ENCODE measurements around the gene URGCP. TPM values are rescaled to one million over a fixed set of nuclear protein-coding genes. Genes with fewer than 3 reads are reported as not detected.

URGCP gene
- total RNA-seq, 2 experiments from 2014 or later, result 23.4 to 27.1 TPM

GRCh38 chr7:43865277-43865676 lies 41.1 kb downstream of the URGCP start:
- Mint-ChIP-seq H3K27ac (no peak overlapping the region), H3K4me1 (peaks cover 21% of the 10 kb centered on the region), H3K9me3 (no peaks in the 10 kb centered on the region), H3K4me3 (no peak overlapping the region), H3K36me3 (ENCODE audit: low read depth) (peaks cover 27% of the 10 kb centered on the region), H3K27me3 (peaks cover 3% of the 10 kb centered on the region)
- CTCF ChIA-PET, result interaction anchor here (1.0 kb wide), 1 partner anchor 14 kb away, joined by 3 read pairs; no protein-coding TSS in a partner anchor
- DNase-seq, result no peak
- POLR2A ChIA-PET, result no interaction called here

DNA sequence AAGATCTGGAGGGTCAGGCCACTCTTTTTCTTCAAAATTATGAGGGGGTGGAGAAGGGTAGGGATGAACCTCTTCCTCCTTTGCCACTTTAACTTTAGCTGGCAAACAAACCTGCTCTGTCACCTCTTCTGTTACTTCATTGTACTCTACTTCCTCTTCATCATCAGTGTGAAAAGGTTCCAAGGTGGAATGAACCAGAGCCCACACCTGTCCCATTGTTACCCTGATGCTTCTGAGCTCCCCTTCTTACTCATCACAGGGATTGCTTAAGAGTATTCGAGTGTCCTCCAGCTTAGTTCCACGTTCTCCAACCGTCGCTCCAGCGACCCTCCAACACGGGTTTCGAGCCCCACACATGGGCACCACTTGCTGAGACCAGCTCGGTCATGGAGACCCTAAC lies 42.3 kb downstream of the URGCP start:
- Mint-ChIP-seq H3K4me1 (peaks cover 13% of the 10 kb centered on the region), H3K36me3 (ENCODE audit: low read depth) (peaks cover 27% of the 10 kb centered on the region), H3K4me3 (no peak overlapping the region), H3K27me3 (peaks cover 3% of the 10 kb centered on the region), H3K9me3 (no peaks in the 10 kb centered on the region), H3K27ac (no peak overlapping the region)
- no peak for DNase-seq
- POLR2A ChIA-PET, result no interaction called here
- CTCF ChIA-PET, result no interaction called here

- Mint-ChIP-seq H3K9me3 (no peaks in the 10 kb centered on the region), H3K4me3 (no peak overlapping the region), H3K36me3 (ENCODE audit: low read depth) (no peaks in the 10 kb centered on the region), H3K27ac (no peak overlapping the region), H3K4me1 (no peaks in the 10 kb centered on the region), H3K27me3 (no peaks in the 10 kb centered on the region)
- DNase-seq, result no peak
- ChIA-PET CTCF (no interaction called here), POLR2A (no interaction called here)
Observed at GRCh38 chr7:43856996-43857395, 49.4 kb downstream of the URGCP start.

- DNase-seq, result no peak
- Mint-ChIP-seq H3K27ac (no peak overlapping the region), H3K9me3 (no peaks in the 10 kb centered on the region), H3K4me1 (no peaks in the 10 kb centered on the region), H3K27me3 (peaks cover 2% of the 10 kb centered on the region), H3K36me3 (ENCODE audit: low read depth) (no peaks in the 10 kb centered on the region), H3K4me3 (no peak overlapping the region)
- ChIA-PET CTCF (interaction anchor here (1.3 kb wide), 1 partner anchor 19 kb away, joined by 3 read pairs; no protein-coding TSS in a partner anchor), POLR2A (no interaction called here)
Observed at GRCh38 chr7:43856316-43856715, 50.1 kb downstream of the URGCP start.

GRCh38 chr7:43855176-43855575 lies 51.2 kb downstream of the URGCP start:
- Mint-ChIP-seq H3K9me3 (no peaks in the 10 kb centered on the region), H3K27me3 (peaks cover 2% of the 10 kb centered on the region), H3K36me3 (ENCODE audit: low read depth) (no peaks in the 10 kb centered on the region), H3K4me1 (peaks cover under 1% of the 10 kb centered on the region), H3K27ac (no peak overlapping the region), H3K4me3 (no peak overlapping the region)
- POLR2A ChIA-PET, result no interaction called here
- CTCF ChIA-PET, result interaction anchor here (1.3 to 2.5 kb wide), 3 partner anchors 11 to 18 kb away, joined by 3 to 9 read pairs (median 3); no protein-coding TSS in a partner anchor
- DNase-seq, result no peak

- ChIA-PET CTCF (interaction anchor here (0.7 to 0.8 kb wide), 2 partner anchors 13 kb away, joined by 3 read pairs; no protein-coding TSS in a partner anchor), POLR2A (no interaction called here)
- Mint-ChIP-seq H3K4me3 (no peak overlapping the region), H3K27ac (no peak overlapping the region), H3K4me1 (peaks cover 5% of the 10 kb centered on the region), H3K36me3 (ENCODE audit: low read depth) (no peaks in the 10 kb centered on the region), H3K27me3 (peaks cover 3% of the 10 kb centered on the region), H3K9me3 (no peaks in the 10 kb centered on the region)
- no peak for DNase-seq
Observed at GRCh38 chr7:43851805-43852204, 54.6 kb downstream of the URGCP start.

- peaks cover 5% of the 10 kb centered on the region for H3K4me1 Mint-ChIP-seq
- peaks cover 3% of the 10 kb centered on the region for H3K27me3 Mint-ChIP-seq
- H3K36me3 Mint-ChIP-seq (ENCODE audit: low read depth), result no peaks in the 10 kb centered on the region
- no peak for DNase-seq
- no peak overlapping the region for H3K27ac Mint-ChIP-seq
- POLR2A ChIA-PET, result no interaction called here
- CTCF ChIA-PET, result interaction anchor here (0.8 kb wide), 1 partner anchor 298 kb away, joined by 3 read pairs; no protein-coding TSS in a partner anchor
- H3K9me3 Mint-ChIP-seq, result no peaks in the 10 kb centered on the region
- no peak overlapping the region for H3K4me3 Mint-ChIP-seq
Observed at GRCh38 chr7:43850348-43851116, 55.9 kb downstream of the URGCP start.

DNA sequence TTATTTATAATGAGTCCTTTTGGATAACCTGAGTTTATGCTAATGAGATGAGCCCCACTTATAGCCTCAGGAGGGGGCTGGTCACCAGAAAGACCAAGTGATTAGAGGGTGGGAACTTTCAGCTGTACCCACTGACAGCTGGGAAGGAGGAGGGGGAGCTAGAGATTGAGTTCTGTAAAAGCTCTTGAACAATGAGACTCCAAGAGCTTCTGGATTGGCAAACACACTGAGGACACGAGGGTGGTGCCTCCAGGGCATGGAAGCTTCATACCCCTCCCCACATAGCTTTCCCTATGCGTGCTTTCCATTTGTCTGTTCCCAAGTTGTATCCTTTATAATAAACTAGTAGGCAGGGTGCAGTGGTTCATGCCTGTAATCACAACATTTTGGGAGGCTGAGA lies 57.3 kb downstream of the URGCP start:
- Mint-ChIP-seq H3K27me3 (peaks cover 3% of the 10 kb centered on the region), H3K4me3 (no peak overlapping the region), H3K4me1 (peaks cover 5% of the 10 kb centered on the region), H3K9me3 (no peaks in the 10 kb centered on the region), H3K27ac (no peak overlapping the region), H3K36me3 (ENCODE audit: low read depth) (no peaks in the 10 kb centered on the region)
- ChIA-PET POLR2A (no interaction called here), CTCF (interaction anchor here (0.8 to 1.5 kb wide), 6 partner anchors 10 to 266 kb away, joined by 3 to 7 read pairs (median 4); partner anchors contain the start of gene STK17A)
- no peak for DNase-seq

DNA sequence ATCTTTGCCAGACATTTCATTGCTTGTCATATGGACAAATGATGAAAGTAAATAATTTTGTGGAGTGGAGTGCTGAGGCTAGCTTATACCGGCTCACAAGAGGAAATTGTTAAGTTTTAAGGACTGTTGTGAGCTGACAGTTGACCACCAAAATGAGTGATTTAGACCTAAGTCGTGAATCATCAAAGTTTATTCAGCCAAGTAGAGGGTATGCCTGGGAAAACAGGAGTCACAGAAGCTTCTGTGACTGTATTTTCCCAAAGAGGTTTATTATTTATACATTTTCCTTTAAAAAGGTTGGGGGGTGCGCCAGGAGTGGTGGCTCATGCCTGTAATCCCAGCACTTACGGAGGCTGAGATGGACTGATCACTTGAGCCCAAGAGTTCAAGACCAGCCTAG lies 58.9 kb downstream of the URGCP start:
- no peaks in the 10 kb centered on the region for H3K9me3 Mint-ChIP-seq
- no peak overlapping the region for H3K27ac Mint-ChIP-seq
- H3K27me3 Mint-ChIP-seq, result peaks cover 3% of the 10 kb centered on the region
- H3K36me3 Mint-ChIP-seq (ENCODE audit: low read depth), result no peaks in the 10 kb centered on the region
- H3K4me3 Mint-ChIP-seq, result no peak overlapping the region
- no peak for DNase-seq
- CTCF ChIA-PET, result interaction anchor here (0.6 to 1.5 kb wide), 5 partner anchors 8 to 374 kb away, joined by 3 to 4 read pairs (median 3); no protein-coding TSS in a partner anchor
- peaks cover 5% of the 10 kb centered on the region for H3K4me1 Mint-ChIP-seq
- POLR2A ChIA-PET, result no interaction called here

DNA sequence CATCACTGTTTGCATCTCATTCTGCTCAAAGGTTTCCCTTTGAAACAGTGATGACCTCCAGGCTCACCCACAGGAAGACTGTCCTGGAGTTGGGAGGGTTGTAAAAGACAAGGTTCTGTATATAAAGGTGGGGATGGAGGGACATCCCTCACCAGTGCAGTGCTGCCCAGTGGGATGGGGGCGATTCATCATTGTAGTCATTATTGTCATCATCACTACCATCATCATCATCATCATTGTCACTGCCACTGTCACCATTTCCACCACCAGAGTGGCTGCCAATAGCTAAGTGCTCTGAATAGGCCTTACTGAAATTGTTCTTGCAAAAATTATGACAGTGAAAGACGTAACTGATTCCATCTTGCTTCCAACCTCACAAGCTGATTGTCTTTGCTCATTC lies 61.7 kb downstream of the URGCP start:
- Mint-ChIP-seq H3K36me3 (ENCODE audit: low read depth) (no peaks in the 10 kb centered on the region), H3K4me3 (no peak overlapping the region), H3K27ac (no peak overlapping the region), H3K27me3 (peaks cover 4% of the 10 kb centered on the region), H3K9me3 (no peaks in the 10 kb centered on the region), H3K4me1 (no peaks in the 10 kb centered on the region)
- DNase-seq, result no peak
- CTCF ChIA-PET, result interaction anchor here (0.6 to 3.5 kb wide), 2 partner anchors 91 to 262 kb away, joined by 4 to 11 read pairs; partner anchors contain the start of gene STK17A
- POLR2A ChIA-PET, result interaction anchor here (0.6 kb wide), 1 partner anchor 9 kb away, joined by 5 read pairs; no protein-coding TSS in a partner anchor

GRCh38 chr7:43844257-43844656 lies 62.1 kb downstream of the URGCP start:
- no peak overlapping the region for H3K4me3 Mint-ChIP-seq
- CTCF ChIA-PET, result interaction anchor here (0.7 to 3.5 kb wide), 2 partner anchors 10 to 262 kb away, joined by 3 to 11 read pairs; partner anchors contain the start of gene STK17A
- DNase-seq, result no peak
- H3K36me3 Mint-ChIP-seq (ENCODE audit: low read depth), result no peaks in the 10 kb centered on the region
- H3K27me3 Mint-ChIP-seq, result peaks cover 4% of the 10 kb centered on the region
- no peaks in the 10 kb centered on the region for H3K4me1 Mint-ChIP-seq
- POLR2A ChIA-PET, result no interaction called here
- no peak overlapping the region for H3K27ac Mint-ChIP-seq
- H3K9me3 Mint-ChIP-seq, result no peaks in the 10 kb centered on the region

DNA sequence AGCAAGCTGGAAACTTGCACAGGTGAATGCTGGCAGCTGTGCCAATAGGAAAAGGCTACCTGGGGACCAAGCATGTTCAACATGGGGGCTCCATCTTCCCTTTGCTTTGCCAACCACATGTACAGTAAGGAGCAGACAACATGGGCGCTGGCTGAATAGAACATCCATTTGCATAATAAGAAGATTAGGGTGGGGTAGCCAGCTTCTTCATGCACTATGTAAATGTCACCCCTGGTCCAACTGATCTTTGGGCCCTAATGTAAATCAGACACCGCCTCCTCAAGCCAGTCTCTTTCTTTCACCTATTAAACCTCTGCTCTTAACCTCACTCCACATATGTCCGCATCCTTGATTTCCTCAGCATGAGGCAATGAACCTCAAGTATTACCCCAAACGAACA lies 63.1 kb downstream of the URGCP start:
- Mint-ChIP-seq H3K36me3 (ENCODE audit: low read depth) (no peaks in the 10 kb centered on the region), H3K4me1 (peaks cover 6% of the 10 kb centered on the region), H3K27ac (no peak overlapping the region), H3K4me3 (no peak overlapping the region), H3K27me3 (peaks cover 4% of the 10 kb centered on the region), H3K9me3 (no peaks in the 10 kb centered on the region)
- no peak for DNase-seq
- ChIA-PET POLR2A (no interaction called here), CTCF (interaction anchor here (0.7 to 3.5 kb wide), 2 partner anchors 11 to 261 kb away, joined by 3 to 11 read pairs; partner anchors contain the start of gene STK17A)

DNA sequence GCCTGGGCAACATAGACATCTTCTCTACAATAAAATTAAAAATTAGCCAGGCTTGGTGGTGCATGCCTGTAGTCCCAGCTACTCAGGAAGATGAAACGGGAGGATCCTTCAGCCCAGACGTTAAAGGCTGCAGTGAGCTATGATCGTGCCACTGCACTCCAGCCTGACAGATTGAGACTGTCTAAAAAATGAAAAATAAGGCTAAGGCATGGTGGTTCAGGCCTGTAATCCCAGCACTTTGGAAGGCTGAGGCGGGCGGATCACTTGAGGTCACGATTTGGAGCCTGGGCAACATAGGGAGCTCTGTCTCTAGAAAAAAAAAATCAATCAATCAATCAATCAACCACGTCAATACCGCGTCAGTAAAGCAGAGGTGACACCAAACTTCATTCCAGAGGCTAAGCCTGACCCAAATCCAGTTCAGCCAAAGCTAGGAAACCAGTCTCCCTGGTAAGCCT lies 68.2 kb downstream of the URGCP start:
- Mint-ChIP-seq H3K9me3 (peaks cover 2% of the 10 kb centered on the region), H3K4me1 (peaks cover 22% of the 10 kb centered on the region), H3K27me3 (peaks cover 8% of the 10 kb centered on the region), H3K36me3 (ENCODE audit: low read depth) (no peaks in the 10 kb centered on the region), H3K27ac (no peak overlapping the region), H3K4me3 (peak overlapping the region; percentile 36)
- ChIA-PET CTCF (interaction anchor here (0.6 to 2.3 kb wide), 13 partner anchors 9 to 902 kb away, joined by 3 to 30 read pairs (median 5); partner anchors contain the start of genes COA1 and STK17A), POLR2A (no interaction called here)
- DNase-seq, result no peak
